Activated CD4-positive, alpha-beta T cell treated with anti-CD3 and anti-CD28 coated beads for 4 hours (primary cell): ENCODE measurements around the gene TNF.

Experiments
- DNase-seq, 2 donors: peaks; one replicate each; pipeline ENCODE4 v3.0.0-alpha.2; 2020

The TNF gene

DNA sequence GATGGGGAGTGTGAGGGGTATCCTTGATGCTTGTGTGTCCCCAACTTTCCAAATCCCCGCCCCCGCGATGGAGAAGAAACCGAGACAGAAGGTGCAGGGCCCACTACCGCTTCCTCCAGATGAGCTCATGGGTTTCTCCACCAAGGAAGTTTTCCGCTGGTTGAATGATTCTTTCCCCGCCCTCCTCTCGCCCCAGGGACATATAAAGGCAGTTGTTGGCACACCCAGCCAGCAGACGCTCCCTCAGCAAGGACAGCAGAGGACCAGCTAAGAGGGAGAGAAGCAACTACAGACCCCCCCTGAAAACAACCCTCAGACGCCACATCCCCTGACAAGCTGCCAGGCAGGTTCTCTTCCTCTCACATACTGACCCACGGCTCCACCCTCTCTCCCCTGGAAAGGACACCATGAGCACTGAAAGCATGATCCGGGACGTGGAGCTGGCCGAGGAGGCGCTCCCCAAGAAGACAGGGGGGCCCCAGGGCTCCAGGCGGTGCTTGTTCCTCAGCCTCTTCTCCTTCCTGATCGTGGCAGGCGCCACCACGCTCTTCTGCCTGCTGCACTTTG, at the start of gene TNF:
TSS of gene TNF (plus strand) at position 231 of the 567 bp plus-strand sequence. CDS start at position 408, 177 bp downstream.
- peak; percentile 87 to 89 for DNase-seq

DNA sequence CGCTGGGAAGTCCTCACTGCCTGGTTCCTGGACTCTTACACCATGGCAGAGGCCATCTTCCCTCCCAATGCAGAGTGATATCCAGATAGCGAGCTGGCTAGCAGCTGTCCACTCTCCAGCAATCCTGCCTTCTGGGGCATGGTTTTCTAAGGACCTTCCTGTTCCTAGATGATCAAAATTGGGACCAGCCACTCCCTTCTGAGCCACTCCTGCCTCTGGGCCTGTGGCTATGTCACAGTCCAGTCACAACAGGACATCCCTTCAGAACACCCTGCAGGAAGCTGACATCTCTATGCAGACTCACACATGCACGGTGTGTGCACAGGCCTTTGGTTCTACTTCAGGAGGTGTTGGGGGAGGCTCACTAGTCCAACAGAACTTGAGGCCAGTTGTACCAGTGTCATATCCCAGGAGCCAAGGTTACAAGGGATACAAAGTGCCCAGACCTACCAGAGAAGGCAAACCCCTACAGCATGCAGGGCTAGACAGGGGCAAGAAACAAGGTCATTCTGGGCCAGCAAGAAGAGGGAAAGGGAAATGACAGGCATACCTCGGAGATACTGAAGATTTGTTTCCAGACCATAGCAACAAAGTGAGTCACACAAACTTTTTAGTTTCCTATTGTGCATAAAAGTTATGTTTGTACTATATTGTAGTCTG, 49.3 kb upstream of the TNF start:
- no peak for DNase-seq

DNA sequence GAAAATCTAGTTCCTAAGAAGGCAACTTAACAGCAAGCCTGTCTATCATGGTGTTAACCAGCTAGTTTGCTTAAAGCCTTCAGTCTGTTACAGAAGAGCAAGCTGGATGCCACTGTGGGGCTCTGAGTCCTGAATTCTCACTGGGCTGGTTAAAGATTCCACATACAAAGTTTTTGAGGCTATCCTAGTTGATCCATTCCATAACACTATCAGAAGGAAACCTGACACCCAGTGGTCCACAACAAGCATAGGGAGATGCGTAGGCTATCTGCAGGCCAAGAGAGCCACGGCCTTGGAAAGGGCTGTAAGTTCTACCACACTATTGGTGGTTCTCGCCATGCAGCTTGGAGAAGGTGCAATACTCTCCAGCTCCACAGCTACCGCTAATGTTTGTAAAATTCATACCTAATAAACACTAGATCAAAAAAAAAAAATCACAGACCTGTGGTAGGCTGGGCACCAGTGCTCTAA, 47.0 kb upstream of the TNF start:
- no peak for DNase-seq

- no peak for DNase-seq
Observed at GRCh38 chr6:31528821-31529328, 46.5 kb upstream of the TNF start, which contains the start of gene MCCD1. MCCD1 (plus strand) TSS chr6:31528962; CDS start chr6:31529015, 53 bp downstream.

DNA sequence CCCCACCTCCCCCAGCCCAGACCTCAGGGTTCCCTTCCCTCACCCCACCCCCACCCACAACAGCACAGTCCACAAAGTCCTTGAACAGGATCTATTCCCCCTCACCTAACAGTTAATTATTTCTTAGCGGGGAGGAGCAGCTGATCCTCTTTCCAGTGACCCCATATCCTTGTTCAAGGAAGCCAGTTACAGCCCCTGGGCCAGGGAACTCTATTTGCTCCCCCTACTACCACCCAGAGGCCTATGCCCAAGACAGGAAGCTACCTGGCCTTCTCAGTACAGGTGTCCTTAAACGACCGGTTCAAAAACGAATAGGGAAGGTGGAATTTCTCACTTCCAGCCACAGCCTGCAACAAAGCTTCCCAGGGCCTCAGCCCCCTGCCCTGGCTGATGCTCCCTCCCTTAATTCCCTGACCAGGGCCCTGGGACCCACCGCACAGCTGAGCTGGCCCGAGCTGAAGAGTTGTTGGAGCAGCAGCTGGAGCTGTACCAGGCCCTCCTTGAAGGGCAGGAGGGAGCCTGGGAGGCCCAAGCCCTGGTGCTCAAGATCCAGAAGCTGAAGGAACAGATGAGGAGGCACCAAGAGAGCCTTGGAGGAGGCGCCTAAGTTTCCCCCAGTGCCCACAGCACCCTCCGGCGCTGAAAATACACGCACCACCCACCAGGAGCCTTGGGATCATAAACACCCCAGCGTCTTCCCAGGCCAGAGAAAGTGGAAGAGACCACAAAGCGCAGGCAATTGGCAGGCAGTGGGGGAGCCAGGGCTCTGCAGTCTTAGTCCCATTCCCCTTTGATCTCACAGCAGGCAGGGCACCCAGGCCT, 45.8 kb upstream of the TNF start:
- no peak for DNase-seq

DNA sequence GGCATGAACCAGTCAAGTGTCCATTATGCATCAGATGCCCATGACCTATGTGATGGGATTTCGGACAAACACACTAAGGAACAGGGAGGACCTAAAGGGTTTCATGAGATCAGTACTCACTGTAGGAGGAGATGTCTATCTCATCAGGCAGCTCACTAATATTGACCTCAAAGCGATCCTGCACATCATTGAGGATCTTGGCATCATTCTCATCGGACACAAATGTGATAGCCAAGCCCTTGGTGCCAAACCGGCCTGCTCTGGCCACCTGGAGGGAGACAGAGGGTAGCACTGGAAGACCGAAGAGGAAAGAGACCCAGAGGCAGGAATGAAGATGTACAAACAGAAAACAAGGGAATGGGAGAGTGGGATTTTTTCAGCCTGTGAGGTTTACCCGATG, 44.7 kb upstream of the TNF start:
- DNase-seq, result no peak

- DNase-seq, result no peak
Observed at GRCh38 chr6:31531162-31531561, 44.2 kb upstream of the TNF start.

DNA sequence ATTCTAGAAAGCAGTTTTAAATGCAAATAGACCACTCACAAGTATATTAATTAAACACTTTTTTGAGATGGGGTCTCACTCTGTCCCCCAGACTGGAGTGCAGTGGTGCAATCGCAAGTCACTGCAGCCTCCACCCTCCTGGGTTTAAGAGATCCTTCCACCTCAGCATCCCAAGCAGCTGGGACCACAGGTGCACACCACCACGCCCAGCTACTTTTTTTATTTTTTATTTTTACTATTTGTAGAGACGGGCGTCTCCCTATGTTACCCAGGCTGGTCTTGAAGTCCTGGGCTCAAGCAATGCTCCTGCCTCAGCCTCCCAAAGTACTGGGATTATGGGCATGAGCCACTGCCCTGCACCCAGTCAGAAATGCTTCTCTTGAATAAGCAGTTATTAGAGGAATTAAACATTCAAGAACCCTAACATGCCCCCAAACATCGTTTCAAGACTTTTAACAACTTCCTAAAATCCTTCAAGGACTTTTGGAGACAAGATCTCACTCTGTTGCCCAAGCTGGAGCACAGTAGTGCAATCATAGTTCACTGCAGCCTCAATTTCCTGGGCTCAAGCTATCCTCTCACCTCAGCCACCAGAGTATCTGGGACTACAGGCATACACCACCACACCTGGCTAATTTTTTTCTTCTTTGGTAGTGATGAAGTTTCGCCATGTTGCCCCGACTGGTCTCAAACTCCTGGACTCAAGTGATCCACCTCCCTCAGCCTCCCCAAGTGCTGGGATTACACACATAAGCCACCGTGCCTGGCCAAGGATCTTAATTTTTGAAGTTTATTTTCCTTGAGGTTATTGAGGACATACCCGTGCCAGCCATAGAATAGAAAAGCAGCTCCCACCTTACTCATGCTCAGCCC, 43.4 kb upstream of the TNF start:
- DNase-seq, result no peak

DNA sequence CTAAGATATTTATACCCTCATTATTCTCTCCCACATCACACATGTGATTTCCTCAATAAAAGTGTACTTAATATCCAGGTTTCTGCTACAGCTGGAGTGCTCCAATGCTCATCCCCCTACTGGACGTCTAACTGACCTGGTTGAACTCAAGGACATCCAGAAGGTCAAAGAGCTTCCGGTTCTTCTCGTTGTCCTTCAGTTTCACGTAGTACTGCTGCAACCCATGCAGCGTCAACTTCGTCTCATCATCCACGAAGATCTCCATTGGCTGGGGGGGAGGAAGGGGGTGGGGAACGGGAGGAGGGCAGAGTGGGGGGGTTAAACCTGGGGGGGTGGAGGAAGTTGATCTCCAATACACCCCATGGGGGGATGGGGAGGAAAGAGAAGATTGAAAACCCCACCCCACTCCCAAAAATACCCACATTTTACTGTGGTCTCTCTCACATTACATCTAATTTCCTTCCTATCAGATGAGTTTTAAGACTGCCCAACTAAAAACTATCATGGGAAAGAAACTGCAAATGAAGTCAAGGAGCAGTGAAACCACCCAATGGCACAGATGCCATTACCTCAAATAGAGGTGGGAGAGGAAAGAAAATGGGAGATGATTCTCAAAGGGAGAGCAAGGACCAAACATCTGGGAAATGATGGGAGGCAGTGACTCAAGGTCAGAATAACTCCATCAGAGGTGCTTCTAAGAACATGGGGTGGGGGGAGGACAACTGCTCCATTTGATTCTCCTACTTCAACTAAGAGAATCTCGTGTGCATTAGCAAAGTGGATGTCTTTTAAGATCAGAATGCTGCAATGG, 42.5 kb upstream of the TNF start:
- no peak for DNase-seq

GRCh38 chr6:31533455-31533841, 41.9 kb upstream of the TNF start:
- DNase-seq, result no peak

- no peak for DNase-seq
Observed at GRCh38 chr6:31534011-31534410, 41.4 kb upstream of the TNF start.

- no peak for DNase-seq
Observed at GRCh38 chr6:31534521-31535040, 40.8 kb upstream of the TNF start.

DNA sequence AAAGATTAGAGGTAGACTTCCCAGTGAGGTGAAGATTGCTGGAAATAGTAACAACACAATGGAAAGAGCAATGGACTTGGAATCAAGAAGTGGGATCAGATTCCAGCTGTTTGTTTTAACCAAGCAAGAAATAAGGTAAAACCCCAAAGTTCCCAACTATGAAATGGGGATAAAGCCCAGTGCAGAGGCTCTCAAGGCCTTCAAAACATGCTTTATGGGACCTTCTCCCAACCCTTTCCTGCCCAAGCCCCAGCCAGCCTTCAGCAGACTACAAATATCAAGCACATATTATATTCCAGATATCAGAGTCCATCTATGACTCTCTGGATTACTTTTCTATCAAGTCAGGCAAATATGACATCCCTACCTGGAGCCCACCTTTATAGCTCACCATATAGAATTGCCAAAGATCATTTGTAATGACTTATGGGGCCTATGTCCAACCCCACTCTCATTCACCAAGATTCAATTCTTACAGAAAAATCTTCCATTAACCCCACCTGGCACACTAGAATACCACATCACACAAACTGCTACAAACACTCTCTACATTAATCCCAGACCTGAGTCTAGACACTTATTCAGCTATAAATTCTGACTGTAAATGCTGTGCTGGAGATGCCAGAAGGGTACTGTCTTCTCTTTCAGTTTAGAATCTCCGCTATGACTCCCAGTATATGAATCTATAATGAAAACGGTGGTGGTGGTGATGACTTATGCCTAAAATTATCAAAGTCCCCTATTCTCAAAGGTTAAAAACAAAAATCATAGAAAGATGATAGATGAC, 39.6 kb upstream of the TNF start:
- DNase-seq, result no peak

- no peak for DNase-seq
Observed at GRCh38 chr6:31538805-31539400, 36.5 kb upstream of the TNF start.

DNA sequence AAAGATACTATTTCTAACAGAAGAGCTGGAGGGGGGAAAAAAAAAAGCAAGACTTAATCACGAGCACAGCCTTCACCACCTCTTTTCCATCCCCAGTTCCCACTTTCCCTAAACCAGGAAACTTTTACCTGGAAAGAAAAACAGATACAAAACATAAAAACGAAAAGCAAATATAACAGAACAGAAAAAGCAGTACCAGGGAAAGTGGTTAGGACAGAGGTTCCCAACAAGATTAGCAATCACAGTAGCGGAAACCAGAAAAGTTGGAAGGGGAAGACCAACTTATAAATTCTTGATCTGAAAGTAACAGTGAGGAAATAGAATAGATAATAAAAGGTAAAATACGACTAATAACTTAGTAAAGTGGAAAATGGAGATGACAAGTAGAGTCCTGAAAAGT, 34.7 kb upstream of the TNF start:
- no peak for DNase-seq

DNA sequence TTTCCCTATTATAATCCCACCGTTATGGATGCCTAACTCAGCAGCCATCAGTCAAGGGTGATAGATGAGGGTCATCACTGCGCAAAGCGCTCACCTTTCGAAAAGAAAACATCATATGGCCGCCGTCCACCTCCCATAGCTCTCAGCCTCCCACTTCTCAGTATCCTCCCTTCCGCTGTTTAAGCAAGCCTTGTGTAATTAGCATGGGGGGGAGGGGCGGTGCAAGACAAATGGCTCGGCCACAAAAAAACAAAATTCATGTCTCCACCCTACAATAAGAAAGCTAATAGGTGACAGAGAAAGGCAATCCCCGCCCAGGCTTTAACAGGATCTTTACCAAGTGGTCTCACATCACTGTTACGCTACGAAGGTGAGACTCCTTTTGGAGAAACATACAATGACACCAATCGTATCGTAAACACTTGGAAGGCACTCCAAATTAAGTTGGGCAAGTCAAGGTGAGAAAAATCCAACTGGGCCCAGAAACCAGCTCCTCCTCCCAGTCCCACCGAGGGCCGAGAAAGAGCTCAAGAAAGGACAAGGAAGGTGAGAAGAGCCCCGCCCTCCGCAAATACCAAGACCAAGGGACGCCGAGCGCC, 34.2 kb upstream of the TNF start:
- peak; percentile 66 to 68 for DNase-seq

GRCh38 chr6:31541658-31542521, 33.5 kb upstream of the TNF start, which contains the start of gene DDX39B:
DDX39B (minus strand) TSS chr6:31542003; CDS start chr6:31540532, 1,471 bp downstream.
- DNase-seq, result peak; percentile 90 to 95

DNA sequence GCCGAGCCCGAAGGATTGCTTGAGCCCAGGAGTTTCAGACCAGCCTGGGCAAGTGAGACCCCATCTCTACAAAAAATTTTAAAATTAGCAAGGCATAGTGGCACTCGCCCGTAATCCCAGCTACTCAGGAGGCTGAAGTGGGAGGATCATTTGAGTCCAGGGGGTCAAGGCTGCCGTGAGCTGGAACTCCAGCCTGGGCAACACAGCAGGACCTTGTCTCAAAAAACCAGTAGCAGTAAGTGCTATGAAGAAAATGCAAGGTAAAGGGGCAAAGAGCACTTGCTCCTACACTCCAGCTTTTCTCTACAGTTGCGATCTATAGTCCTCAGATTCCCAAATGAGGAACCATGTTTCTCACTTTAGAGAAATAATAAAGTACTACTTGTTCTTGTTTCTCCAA, 31.7 kb upstream of the TNF start:
- no peak for DNase-seq

GRCh38 chr6:31544676-31545075, 30.7 kb upstream of the TNF start:
- no peak for DNase-seq
